Upper lobe of left lung (tissue), 6 donors: Measurements from ENCODE around the gene RAI14. TPM values are rescaled to one million over a fixed set of nuclear protein-coding genes. Genes with fewer than 3 reads are reported as not detected.

Experiments
- ATAC-seq, 2 donors: fragments of 200-7000 bp; cut with Tn5 transposase; one replicate each; pipeline ENCODE4 v1.9.1; 2022; ENCODE audit warnings: mild to moderate bottlenecking in 2 of 2, moderate library complexity in 2 of 2; ENCODE audit not compliant: low FRiP score in 2 of 2
- DNase-seq, 2 donors: peaks; one replicate each; pipeline ENCODE4 v3.0.0-alpha.2; 2019 to 2020
- H3K27ac ChIP-seq, 4 donors: fragments of 200-600 bp; sonication (generic); one replicate each; pipeline ENCODE4 v1.5.1; 2016 to 2019
- H3K27me3 ChIP-seq, 4 donors: fragments of 200-600 bp; sonication (generic); one replicate each; pipeline ENCODE4 v1.5.1; 2017 to 2019
- H3K36me3 ChIP-seq, 4 donors: fragments of 200-600 bp; sonication (generic); one replicate each; pipeline ENCODE4 v1.5.1; 2016 to 2019
- H3K4me1 ChIP-seq, 4 donors: fragments of 200-600 bp; sonication (generic); one replicate each; pipeline ENCODE4 v1.5.1; 2018 to 2019
- H3K4me3 ChIP-seq, 4 donors: fragments of 200-600 bp; sonication (generic); one replicate each; pipeline ENCODE4 v1.5.1; 2017 to 2019; ENCODE audit warnings: mild to moderate bottlenecking in 2 of 4, moderate library complexity in 1 of 4
- H3K9me3 ChIP-seq, 4 donors: fragments of 200-600 bp; sonication (generic); one replicate each; pipeline ENCODE4 v1.5.1; 2018 to 2019
- CTCF ChIP-seq, 6 experiments: fragments of 450-650 bp in 4 of 6; fragments of 200-600 bp in 2 of 6; sonication (generic) in 2 of 6; IDR thresholded peaks; one replicate each; pipeline ENCODE4 v1.5.1; 2016 to 2019; ENCODE audit warnings: antibody characterized with exemption in 6 of 6
- EP300 ChIP-seq, 4 donors: sonication (generic); formaldehyde crosslinking; IDR thresholded peaks; one replicate each; pipeline ENCODE4 v1.5.1; 2017; ENCODE audit warnings: antibody characterized with exemption in 4 of 4, control low read depth in 2 of 4
- POLR2A ChIP-seq, 4 donors: fragments of 450-650 bp; IDR thresholded peaks; one replicate each; pipeline ENCODE4 v1.5.1; 2016 to 2017; ENCODE audit warnings: antibody characterized with exemption in 4 of 4, mild to moderate bottlenecking in 2 of 4
- POLR2AphosphoS5 ChIP-seq, 2 donors: sonication (generic); formaldehyde crosslinking; IDR thresholded peaks; one replicate each; pipeline ENCODE4 v1.5.1; 2017; ENCODE audit warnings: antibody characterized with exemption in 2 of 2
- WGBS, 2 donors: methylation state at CpG; one replicate each; pipeline ENCODE4 v1.1.5; 2017 to 2018; 5-methylcytosine and 5-hydroxymethylcytosine counted together
- total RNA-seq, 6 donors: library from RNA; depleted of rRNA in 4 of 6; stranded (reverse); fragments of >200 nt in 4 of 6; gene quantifications; one replicate each; pipeline versions ENCODE4 v1.1.0 to v1.2.1, GENCODE V29; 2016 to 2021
- donor health status: DM: no; HTN: no; CAD: no; lungs with moderate emphysema.
- donor health status: DM: no; HTN: yes; CAD: no; lungs with severe emphysema.

Gene RAI14
- total RNA-seq, 6 donors from 2014 or later, result 34.0 to 88.6 (median 67.9) TPM

- H3K27ac ChIP-seq, result no peak overlapping the region
- DNase-seq (no peak), ATAC-seq (no peak)
- WGBS, 2 donors, result 88 to 98% methylated on average over 2 of the region's 2 CpGs
- no peaks in the 10 kb centered on the region for H3K27me3 ChIP-seq
- no peaks in the 10 kb centered on the region for H3K36me3 ChIP-seq
- peaks cover 0 to 8% (median 1%) of the 10 kb centered on the region in 4 donors for H3K9me3 ChIP-seq
- peaks cover 0 to 9% (median 6%) of the 10 kb centered on the region in 4 donors for H3K4me1 ChIP-seq
- TF ChIP-seq POLR2AphosphoS5 (IDR thresholded peaks at IDR 0.05) (no peak), CTCF (IDR thresholded peaks at IDR 0.05) (no peak), POLR2A (IDR thresholded peaks at IDR 0.05) (no peak), EP300 (IDR thresholded peaks at IDR 0.05) (no peak)
- no peak overlapping the region for H3K4me3 ChIP-seq
Observed at GRCh38 chr5:34789639-34790038, 133.5 kb downstream of the RAI14 start.

- no peak for ATAC-seq
- no peak for TF ChIP-seq EP300 (IDR thresholded peaks at IDR 0.05)
- no peak for TF ChIP-seq CTCF (IDR thresholded peaks at IDR 0.05)
- no peak for DNase-seq
- Histone ChIP-seq H3K4me1 (peaks cover 0 to 9% (median 6%) of the 10 kb centered on the region in 4 donors), H3K27me3 (no peaks in the 10 kb centered on the region), H3K27ac (no peak overlapping the region), H3K9me3 (peaks cover 0 to 8% (median 1%) of the 10 kb centered on the region in 4 donors), H3K4me3 (no peak overlapping the region), H3K36me3 (no peaks in the 10 kb centered on the region)
- 40 to 50% methylated on average over 1 of the region's 1 CpG for WGBS, 2 donors
Observed at GRCh38 chr5:34790069-34790468, 133.9 kb downstream of the RAI14 start.

DNA sequence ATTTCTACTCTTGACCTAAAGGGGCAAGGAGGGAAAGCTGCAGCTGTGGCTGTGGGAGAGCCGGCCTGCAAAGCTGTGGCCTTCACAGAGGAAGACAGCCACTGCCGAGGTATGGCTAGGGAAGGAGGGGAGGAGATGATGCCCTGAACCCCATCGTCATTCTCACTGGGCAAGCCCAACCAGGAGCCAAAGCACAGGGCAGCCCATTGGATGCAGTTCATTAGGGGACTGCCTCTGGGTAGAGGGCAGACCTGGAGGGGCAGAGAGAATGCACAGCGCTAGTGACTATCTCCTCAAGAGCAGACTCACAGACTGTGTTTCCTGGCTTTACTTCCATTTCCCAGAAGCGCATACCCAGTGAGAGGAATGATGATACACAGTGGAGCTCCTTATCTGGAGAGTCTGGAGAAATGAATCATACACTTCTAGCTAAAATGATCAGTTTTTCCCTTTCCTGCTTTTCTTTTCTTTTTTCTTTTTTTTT, 135.7 kb downstream of the RAI14 start:
- TF ChIP-seq POLR2AphosphoS5 (IDR thresholded peaks at IDR 0.05) (no peak), POLR2A (IDR thresholded peaks at IDR 0.05) (no peak), CTCF (IDR thresholded peaks at IDR 0.05) (no peak), EP300 (IDR thresholded peaks at IDR 0.05) (no peak)
- DNase-seq (no peak), ATAC-seq (peak in 1 of 2 donors; percentile 58)
- no peak overlapping the region for H3K4me3 ChIP-seq
- H3K36me3 ChIP-seq, result peaks cover 0 to 8% (median 0%) of the 10 kb centered on the region in 4 donors
- peaks cover 0 to 5% (median 1%) of the 10 kb centered on the region in 4 donors for H3K9me3 ChIP-seq
- H3K4me1 ChIP-seq, result peaks cover 0 to 9% (median 6%) of the 10 kb centered on the region in 4 donors
- 85 to 91% methylated on average over 5 of the region's 5 CpGs for WGBS, 2 donors
- H3K27me3 ChIP-seq, result no peaks in the 10 kb centered on the region
- H3K27ac ChIP-seq, result no peak overlapping the region

DNA sequence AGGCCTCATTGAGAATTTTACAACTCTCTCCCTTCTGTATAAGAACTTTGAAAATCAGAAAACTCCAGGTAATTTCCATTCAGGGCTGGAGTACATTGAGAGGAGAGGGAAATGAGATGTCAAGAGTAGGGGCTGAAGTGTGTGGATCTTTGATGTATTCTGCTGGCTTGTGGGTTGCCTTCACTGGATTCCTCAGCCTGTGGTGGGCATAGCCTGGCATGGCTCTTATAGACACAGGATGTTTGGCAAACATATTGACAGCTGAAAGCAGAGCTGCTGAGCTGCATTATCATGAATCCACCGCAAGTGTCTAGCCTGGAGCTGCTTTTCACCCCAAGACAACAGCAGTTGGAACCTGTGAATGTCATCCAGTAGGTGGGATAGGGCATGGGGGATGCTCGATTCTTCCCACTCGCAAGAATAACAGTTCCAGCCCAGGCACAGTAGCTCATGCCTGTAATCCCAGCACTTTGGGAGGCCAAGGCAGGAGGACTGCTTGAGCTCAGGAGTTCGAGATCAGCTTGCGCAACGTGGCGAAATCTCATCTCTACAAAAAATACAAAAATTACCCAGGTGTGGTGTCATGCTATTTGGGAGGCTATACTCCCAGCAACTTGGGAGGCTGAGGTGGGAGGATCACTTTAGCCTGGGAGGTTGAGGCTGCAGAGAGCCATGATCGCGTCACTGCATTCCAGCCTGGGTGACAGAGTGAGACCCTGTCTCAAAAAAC, 146.9 kb downstream of the RAI14 start:
- Histone ChIP-seq H3K36me3 (peaks cover 0 to 44% (median 13%) of the 10 kb centered on the region in 4 donors), H3K27ac (no peak overlapping the region), H3K4me1 (no peaks in the 10 kb centered on the region), H3K9me3 (no peaks in the 10 kb centered on the region), H3K4me3 (no peak overlapping the region), H3K27me3 (no peaks in the 10 kb centered on the region)
- DNase-seq (no peak), ATAC-seq (no peak)
- TF ChIP-seq EP300 (IDR thresholded peaks at IDR 0.05) (no peak), CTCF (IDR thresholded peaks at IDR 0.05) (no peak), POLR2AphosphoS5 (IDR thresholded peaks at IDR 0.05) (no peak), POLR2A (IDR thresholded peaks at IDR 0.05) (no peak)
- WGBS, 2 donors, result 71 to 98% methylated on average over 8 to 9 of the region's 9 CpGs
